ENCODE data around the gene LRRC17.

The LRRC17 gene

GRCh38 chr7:102874166-102874829 is 38.5 kb upstream of the LRRC17 start:
- no peak for TF ChIP-seq CTCF (IDR thresholded peaks at IDR 0.05; ENCODE audit: insufficient read depth, low read depth, low read length, missing control alignments)
- no peak overlapping the region for H3K4me3 ChIP-seq (ENCODE audit: low read depth, low read length)
- DNase-seq (ENCODE audit: low read depth), result peak; percentile 75

- TF ChIP-seq CTCF (IDR thresholded peaks at IDR 0.05; ENCODE audit: insufficient read depth, low read depth, low read length, missing control alignments), result no peak
- no peak overlapping the region for H3K4me3 ChIP-seq (ENCODE audit: low read depth, low read length)
- no peak for DNase-seq (ENCODE audit: low read depth)
Measured at GRCh38 chr7:102874966-102875365, 37.8 kb upstream of the LRRC17 start.

- no peak for TF ChIP-seq CTCF (IDR thresholded peaks at IDR 0.05; ENCODE audit: insufficient read depth, low read depth, low read length, missing control alignments)
- H3K4me3 ChIP-seq (ENCODE audit: low read depth, low read length), result no peak overlapping the region
- no peak for DNase-seq (ENCODE audit: low read depth)
Measured at GRCh38 chr7:102875700-102876295, 37.0 kb upstream of the LRRC17 start.

GRCh38 chr7:102883098-102883860 is 29.5 kb upstream of the LRRC17 start:
- no peak for TF ChIP-seq CTCF (IDR thresholded peaks at IDR 0.05; ENCODE audit: insufficient read depth, low read depth, low read length, missing control alignments)
- H3K4me3 ChIP-seq (ENCODE audit: low read depth, low read length), result no peak overlapping the region
- no peak for DNase-seq (ENCODE audit: low read depth)

GRCh38 chr7:102888561-102889233 is 24.1 kb upstream of the LRRC17 start:
- TF ChIP-seq CTCF (IDR thresholded peaks at IDR 0.05; ENCODE audit: insufficient read depth, low read depth, low read length, missing control alignments), result no peak
- no peak for DNase-seq (ENCODE audit: low read depth)
- no peak overlapping the region for H3K4me3 ChIP-seq (ENCODE audit: low read depth, low read length)

- DNase-seq (ENCODE audit: low read depth), result no peak
- H3K4me3 ChIP-seq (ENCODE audit: low read depth, low read length), result no peak overlapping the region
- no peak for TF ChIP-seq CTCF (IDR thresholded peaks at IDR 0.05; ENCODE audit: insufficient read depth, low read depth, low read length, missing control alignments)
Measured at GRCh38 chr7:102889851-102890250, 22.9 kb upstream of the LRRC17 start.
